ENCODE measurements around the gene TBC1D9B. TPM values are rescaled to one million over a fixed set of nuclear protein-coding genes. Genes with fewer than 3 reads are reported as not detected.

TBC1D9B gene
- total and polyA plus RNA-seq, 11 donors, result 29.3 to 68.9 (median 43.1) TPM

DNA sequence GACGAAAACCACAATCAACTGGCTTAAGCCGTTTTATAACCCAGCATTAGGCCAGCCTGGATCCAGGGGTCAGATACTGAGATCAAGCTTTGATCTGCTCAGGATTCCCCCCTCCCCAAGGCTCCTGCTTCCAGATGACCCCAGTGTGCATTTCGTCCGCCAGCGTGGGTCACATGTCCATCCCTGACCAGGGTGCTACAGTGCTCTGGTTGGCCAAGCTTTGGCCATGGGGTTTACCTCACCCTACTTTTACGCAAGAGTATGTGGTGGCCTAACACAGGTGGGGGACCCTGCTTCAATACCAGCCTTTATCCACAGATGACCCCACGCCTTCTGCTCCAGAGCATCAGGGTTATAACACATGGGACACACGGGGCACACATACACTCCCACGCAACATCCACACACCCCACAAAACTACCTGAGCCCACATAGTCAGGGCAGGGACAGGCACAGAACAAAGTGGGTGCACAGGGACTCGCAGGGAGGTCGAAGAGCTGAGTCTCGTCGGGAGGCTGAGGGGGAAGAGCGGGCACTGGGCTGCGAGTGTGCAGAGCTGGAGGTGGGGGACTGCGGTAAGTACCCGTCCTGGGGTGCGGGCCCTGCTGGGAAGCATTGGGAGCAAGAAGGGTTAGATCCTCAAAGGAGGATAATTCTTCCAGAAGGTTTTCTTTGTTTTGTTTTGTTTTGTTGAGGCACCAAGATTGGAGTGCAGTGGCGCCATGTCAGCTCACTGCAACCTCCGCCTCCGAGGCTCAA lies 92.0 kb downstream of the TBC1D9B start:
- H3K36me3 ChIP-seq, result peaks cover 0 to 14% (median 4%) of the 10 kb centered on the region in 9 donors
- no peak for TF ChIP-seq POLR2A (IDR thresholded peaks at IDR 0.05)
- TF ChIP-seq, protein P1, sequence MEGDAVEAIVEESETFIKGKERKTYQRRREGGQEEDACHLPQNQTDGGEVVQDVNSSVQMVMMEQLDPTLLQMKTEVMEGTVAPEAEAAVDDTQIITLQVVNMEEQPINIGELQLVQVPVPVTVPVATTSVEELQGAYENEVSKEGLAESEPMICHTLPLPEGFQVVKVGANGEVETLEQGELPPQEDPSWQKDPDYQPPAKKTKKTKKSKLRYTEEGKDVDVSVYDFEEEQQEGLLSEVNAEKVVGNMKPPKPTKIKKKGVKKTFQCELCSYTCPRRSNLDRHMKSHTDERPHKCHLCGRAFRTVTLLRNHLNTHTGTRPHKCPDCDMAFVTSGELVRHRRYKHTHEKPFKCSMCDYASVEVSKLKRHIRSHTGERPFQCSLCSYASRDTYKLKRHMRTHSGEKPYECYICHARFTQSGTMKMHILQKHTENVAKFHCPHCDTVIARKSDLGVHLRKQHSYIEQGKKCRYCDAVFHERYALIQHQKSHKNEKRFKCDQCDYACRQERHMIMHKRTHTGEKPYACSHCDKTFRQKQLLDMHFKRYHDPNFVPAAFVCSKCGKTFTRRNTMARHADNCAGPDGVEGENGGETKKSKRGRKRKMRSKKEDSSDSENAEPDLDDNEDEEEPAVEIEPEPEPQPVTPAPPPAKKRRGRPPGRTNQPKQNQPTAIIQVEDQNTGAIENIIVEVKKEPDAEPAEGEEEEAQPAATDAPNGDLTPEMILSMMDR (IDR thresholded peaks at IDR 0.05), result no peak
- H3K27ac ChIP-seq, result no peak overlapping the region
- peaks cover 9 to 40% (median 33%) of the 10 kb centered on the region in 12 donors for H3K4me1 ChIP-seq
- DNase-seq (peak in 2 of 5 donors; percentile 12 to 23), ATAC-seq (no peak)
- no peaks in the 10 kb centered on the region for H3K27me3 ChIP-seq
- intact Hi-C loops (cut with DNase I), result no loop called here
- H3K9me3 ChIP-seq, result no peaks in the 10 kb centered on the region
- WGBS, 4 donors, result 94 to 97% (median 95%) methylated on average over 21 of the region's 21 CpGs
- H3K4me3 ChIP-seq, result no peak overlapping the region

DNA sequence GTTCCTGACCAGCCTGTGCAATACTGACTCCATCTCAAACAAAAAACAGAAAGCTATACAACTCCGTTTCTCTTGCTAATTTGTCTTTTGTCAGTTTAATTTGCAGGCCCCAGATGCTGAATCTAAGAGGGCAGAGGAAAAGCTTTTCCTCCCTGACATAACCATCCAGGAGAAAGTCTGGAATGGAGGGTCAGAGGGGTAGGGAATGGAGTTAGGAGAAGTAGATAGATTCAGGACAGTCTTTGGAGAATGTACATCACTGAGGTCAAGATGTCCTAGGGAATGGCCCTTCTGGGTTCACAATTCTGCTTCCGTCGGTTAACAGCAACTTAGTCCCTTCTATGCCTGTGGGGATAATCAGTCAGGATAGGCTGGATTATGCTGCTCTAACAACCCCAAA lies 93.6 kb downstream of the TBC1D9B start:
- H3K4me1 ChIP-seq, result peaks cover 0 to 26% (median 20%) of the 10 kb centered on the region in 12 donors
- no peak overlapping the region for H3K27ac ChIP-seq
- TF ChIP-seq, protein P1 (IDR thresholded peaks at IDR 0.05), result no peak
- no peak for TF ChIP-seq POLR2A (IDR thresholded peaks at IDR 0.05)
- WGBS, 4 donors, result 85 to 87% (median 86%) methylated on average over 3 of the region's 3 CpGs
- ATAC-seq (no peak), DNase-seq (no peak)
- H3K27me3 ChIP-seq, result no peaks in the 10 kb centered on the region
- no peak overlapping the region for H3K4me3 ChIP-seq
- intact Hi-C loops (cut with DNase I), result no loop called here
- peaks cover 0 to 14% (median 4%) of the 10 kb centered on the region in 9 donors for H3K36me3 ChIP-seq
- H3K9me3 ChIP-seq, result no peaks in the 10 kb centered on the region

DNA sequence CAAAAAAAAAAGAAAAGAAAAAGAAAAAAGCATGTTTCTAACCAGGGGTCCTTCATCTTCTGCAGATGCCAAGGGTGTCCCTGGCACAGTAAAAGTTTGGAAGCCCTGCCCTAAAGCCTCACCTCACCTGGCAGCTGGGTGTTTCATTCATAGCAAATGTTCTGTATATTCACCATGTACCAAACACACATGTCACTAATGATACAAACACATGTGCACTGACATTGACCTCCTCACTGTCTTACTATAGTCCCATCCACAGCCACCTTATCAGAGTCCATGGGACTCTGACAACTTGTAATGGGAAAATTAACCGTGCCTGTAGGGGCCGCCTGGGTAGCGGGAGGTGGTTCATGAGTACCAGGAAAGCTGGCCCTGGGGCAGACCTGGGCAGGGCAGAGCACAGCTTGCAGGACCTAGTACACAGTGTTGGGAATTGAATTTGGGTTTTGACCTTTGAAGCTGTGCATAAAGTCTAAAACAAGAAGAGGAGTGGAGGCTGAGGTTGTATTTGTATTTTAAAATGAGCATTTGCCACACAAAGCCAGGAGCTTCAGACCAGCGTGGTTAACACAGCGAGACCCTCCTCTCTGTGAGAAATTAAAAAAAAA lies 94.6 kb downstream of the TBC1D9B start:
- intact Hi-C loops (cut with DNase I), result no loop called here
- no peak overlapping the region for H3K4me3 ChIP-seq
- no peak for DNase-seq
- WGBS, 4 donors, result 89 to 92% (median 92%) methylated on average over 5 of the region's 5 CpGs
- TF ChIP-seq, protein P1 (IDR thresholded peaks at IDR 0.05), result no peak
- TF ChIP-seq POLR2A (IDR thresholded peaks at IDR 0.05), result no peak
- no peak for ATAC-seq
- H3K36me3 ChIP-seq, result peaks cover 0 to 14% (median 4%) of the 10 kb centered on the region in 9 donors
- no peaks in the 10 kb centered on the region for H3K27me3 ChIP-seq
- peaks cover 0 to 19% (median 13%) of the 10 kb centered on the region in 12 donors for H3K4me1 ChIP-seq
- H3K9me3 ChIP-seq, result no peaks in the 10 kb centered on the region
- no peak overlapping the region for H3K27ac ChIP-seq

DNA sequence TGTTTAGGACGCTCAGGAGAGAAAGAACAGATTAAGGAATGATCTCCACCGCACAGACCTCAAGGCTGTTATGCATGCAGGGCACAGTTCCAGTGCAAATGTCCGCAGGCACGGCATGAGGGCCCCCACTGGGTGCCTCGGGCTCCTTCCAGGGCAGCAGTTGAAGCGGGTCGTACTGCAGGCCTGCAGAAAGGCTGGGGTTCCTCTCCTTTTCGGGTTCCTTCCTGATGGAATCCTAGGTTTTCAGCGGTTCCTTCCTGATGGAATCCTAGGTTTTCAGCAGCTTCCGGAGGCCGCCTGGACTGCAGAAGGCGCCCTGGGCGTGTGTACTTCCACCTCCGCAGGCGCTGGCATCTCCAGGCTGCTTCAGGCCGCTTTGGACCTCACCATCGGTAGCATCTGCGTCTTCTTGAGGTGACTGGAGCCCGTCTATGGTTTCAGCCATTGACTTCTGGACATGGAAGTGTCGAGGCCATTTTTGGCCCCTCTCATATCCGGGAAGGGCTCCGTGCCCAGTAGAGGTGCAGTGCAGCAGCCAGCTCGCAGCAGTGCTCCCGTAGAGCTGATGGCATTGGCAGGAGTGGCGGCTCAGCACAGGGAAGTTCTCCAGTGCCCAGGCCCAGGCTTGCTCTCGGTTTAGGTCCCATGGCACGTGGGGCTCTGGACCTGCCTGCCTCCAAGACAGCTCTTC lies 95.4 kb downstream of the TBC1D9B start:
- Histone ChIP-seq H3K4me1 (peaks cover 0 to 19% (median 10%) of the 10 kb centered on the region in 12 donors), H3K27me3 (no peaks in the 10 kb centered on the region), H3K4me3 (no peak overlapping the region), H3K9me3 (no peaks in the 10 kb centered on the region), H3K27ac (no peak overlapping the region), H3K36me3 (peaks cover 0 to 14% (median 4%) of the 10 kb centered on the region in 9 donors)
- no peak for ATAC-seq
- TF ChIP-seq, protein P1 (IDR thresholded peaks at IDR 0.05), result no peak
- TF ChIP-seq POLR2A (IDR thresholded peaks at IDR 0.05), result no peak
- WGBS, 4 donors, result 88 to 93% (median 91%) methylated on average over 27 of the region's 27 CpGs
- no peak for DNase-seq
- intact Hi-C loops (cut with DNase I), result no loop called here

Measured in heart left ventricle (tissue), 16 donors.